SK-N-SH (cell line): ENCODE measurements around the gene ZFP57. TPM values are rescaled to one million over a fixed set of nuclear protein-coding genes. Genes with fewer than 3 reads are reported as not detected.

Source experiments
- CTCF ChIA-PET: fragments of 300-600, 350-600 bp; formaldehyde crosslinking; extraction: SDS; loops from one replicate; lab custom pipeline; 2021; lab: Yijun Ruan, JAX
- POLR2A ChIA-PET: fragments of 350-600 bp; sonication (Branson Sonifier 250); formaldehyde crosslinking; extraction: SDS; loops from one replicate; lab custom pipeline; 2020; ENCODE audit warnings: antibody characterized with exemption, inconsistent platforms; lab: Yijun Ruan, JAX
- DNase-seq: peaks from one replicate; pipeline ENCODE4 v3.0.0; 2012
- H2AFZ ChIP-seq: fragments of 200-600 bp; sonication (generic); 2 replicates; pipeline ENCODE4 v1.8.1; 2016; ENCODE audit warnings: antibody characterized with exemption, mild to moderate bottlenecking, low read depth
- H3F3A ChIP-seq: fragments of 200-600 bp; sonication (generic); replicated peaks from 2 replicates; pipeline ENCODE3; 2016; ENCODE audit warnings: antibody characterized with exemption, mild to moderate bottlenecking; ENCODE audit not compliant: insufficient read depth
- H3K27ac ChIP-seq, 2 experiments: fragments of 200-500 bp in 1 of 2; fragments of 200-600 bp in 1 of 2; sonication (Bioruptor generic) in 1 of 2; sonication (generic), shearing (Covaris generic) in 1 of 2; 2 replicates each; pipeline versions ENCODE4 v1.5.1 to v1.6.1; 2014 to 2016; ENCODE audit warnings: low read depth in 2 of 2, inconsistent platforms in 1 of 2, low read length in 1 of 2, mild to moderate bottlenecking in 1 of 2, mixed read lengths in 1 of 2
- H3K27me3 ChIP-seq: fragments of 200-600 bp; sonication (generic), shearing (Covaris generic); 2 replicates; pipeline ENCODE4 v1.6.1; 2016; ENCODE audit warnings: mixed run types; ENCODE audit not compliant: insufficient read depth
- H3K36me3 ChIP-seq, 2 experiments: fragments of 200-500 bp in 1 of 2; fragments of 200-600 bp in 1 of 2; sonication (Bioruptor generic) in 1 of 2; sonication (generic) in 1 of 2; replicated peaks in 1 of 2; 2 replicates each; pipeline versions ENCODE3 to v1.5.1; 2014 to 2016; ENCODE audit warnings: low read length in 1 of 2, mild to moderate bottlenecking in 1 of 2; ENCODE audit not compliant: insufficient read depth in 2 of 2, control insufficient read depth in 1 of 2
- H3K4me1 ChIP-seq, 2 experiments: fragments of 200-500 bp in 1 of 2; fragments of 200-600 bp in 1 of 2; sonication (Bioruptor generic) in 1 of 2; sonication (generic), shearing (Covaris generic) in 1 of 2; 2 replicates each; pipeline versions ENCODE4 v1.5.1 to v1.6.1; 2014 to 2016; ENCODE audit warnings: low read depth in 1 of 2, low read length in 1 of 2, mixed run types in 1 of 2; ENCODE audit not compliant: insufficient read depth in 2 of 2, control insufficient read depth in 1 of 2
- H3K4me2 ChIP-seq: fragments of 200-600 bp; sonication (generic), shearing (Covaris generic); 2 replicates; pipeline ENCODE4 v1.6.1; 2017; ENCODE audit warnings: mixed run types
- H3K4me3 ChIP-seq, 2 experiments: fragments of 200-500 bp in 1 of 2; fragments of 200-600 bp in 1 of 2; sonication (Bioruptor generic) in 1 of 2; sonication (generic), shearing (Covaris generic) in 1 of 2; 2 replicates each; pipeline versions ENCODE4 v1.5.1 to v1.8.1; 2014 to 2016; ENCODE audit warnings: low read depth in 2 of 2, inconsistent platforms in 1 of 2, low read length in 1 of 2, mild to moderate bottlenecking in 1 of 2, mixed read lengths in 1 of 2, moderate library complexity in 1 of 2
- H3K79me2 ChIP-seq: fragments of 200-600 bp; sonication (generic); 2 replicates; pipeline ENCODE4 v1.8.1; 2017; ENCODE audit warnings: mild to moderate bottlenecking; ENCODE audit not compliant: insufficient read depth
- H3K9ac ChIP-seq: fragments of 200-600 bp; sonication (generic); 2 replicates; pipeline ENCODE4 v1.6.1; 2017; ENCODE audit warnings: mixed run types
- H3K9me2 ChIP-seq: fragments of 200-600 bp; sonication (generic); 2 replicates; pipeline ENCODE4 v1.6.1; 2017; ENCODE audit warnings: mixed run types
- H3K9me3 ChIP-seq: fragments of 200-600 bp; sonication (generic); 2 replicates; pipeline ENCODE4 v1.6.1; 2017; ENCODE audit warnings: mixed run types, mild to moderate bottlenecking, moderate library complexity
- H4K20me1 ChIP-seq: fragments of 200-600 bp; sonication (generic); 2 replicates; pipeline ENCODE4 v1.6.1; 2017; ENCODE audit warnings: mild to moderate bottlenecking, mixed run types; ENCODE audit not compliant: insufficient read depth
- CHD2 ChIP-seq: fragments of 150-350 bp; IDR thresholded peaks from 2 replicates; pipeline ENCODE4 v1.6.1; 2018; ENCODE audit warnings: low read length; ENCODE audit not compliant: partially characterized antibody
- FOSL2 ChIP-seq: IDR thresholded peaks from 2 replicates; pipeline ENCODE4 v1.4.0; 2012; ENCODE audit warnings: low read depth, mild to moderate bottlenecking, moderate library complexity, borderline replicate concordance
- FOXJ3 ChIP-seq: sonication (generic); formaldehyde crosslinking; IDR thresholded peaks from 2 replicates; pipeline ENCODE4 v1.5.1; 2020; ENCODE audit warnings: mild to moderate bottlenecking, missing genetic modification reagents
- JUND ChIP-seq: IDR thresholded peaks from 2 replicates; pipeline ENCODE4 v1.4.0; 2012
- MEF2A ChIP-seq: IDR thresholded peaks from 2 replicates; pipeline ENCODE4 v1.4.0; 2012; ENCODE audit warnings: low read depth, borderline replicate concordance
- MXI1 ChIP-seq: IDR thresholded peaks from 2 replicates; pipeline ENCODE4 v1.6.1; 2012; ENCODE audit warnings: mild to moderate bottlenecking, low read depth, low read length, improper control_type of control experiment
- RCOR1 ChIP-seq: fragments of 150-350 bp; IDR thresholded peaks from 2 replicates; pipeline ENCODE4 v1.6.1; 2017; ENCODE audit warnings: antibody characterized with exemption, low read length
- RFX5 ChIP-seq: IDR thresholded peaks from 2 replicates; pipeline ENCODE4 v1.6.1; 2012; ENCODE audit warnings: mild to moderate bottlenecking, improper control_type of control experiment, low read length
- TCF12 ChIP-seq: IDR thresholded peaks from 2 replicates; pipeline ENCODE4 v1.4.0; 2012
- TEAD4 ChIP-seq: IDR thresholded peaks from 2 replicates; pipeline ENCODE4 v1.4.0; 2012; ENCODE audit warnings: mild to moderate bottlenecking, borderline replicate concordance; ENCODE audit not compliant: insufficient read depth
- YY1 ChIP-seq: IDR thresholded peaks from 2 replicates; pipeline ENCODE4 v1.4.0; 2012; ENCODE audit warnings: low read depth, mild to moderate bottlenecking
- WGBS: methylation state at CpG from one replicate; pipeline ENCODE4 v1.1.6; 2017; ENCODE audit warnings: low lambda C conversion rate; 5-methylcytosine and 5-hydroxymethylcytosine counted together
- polyA plus RNA-seq, 3 experiments: library from polyadenylated mRNA; depleted of rRNA; stranded (reverse); fragments of >200 nt; gene quantifications; 2 replicates each; pipeline ENCODE4 v1.2.3, GENCODE V29; 2012
- TF ChIP-seq, protein P1 (sequence below): fragments of 150-350 bp; IDR thresholded peaks from 2 replicates; pipeline ENCODE4 v1.6.1; 2016; ENCODE audit warnings: mild to moderate bottlenecking, low read depth, low read length
- TF ChIP-seq, protein P2 (sequence below): IDR thresholded peaks from 2 replicates; pipeline ENCODE4 v1.4.0; 2012; ENCODE audit warnings: low read depth, borderline replicate concordance
- TF ChIP-seq, protein P3 (sequence below): IDR thresholded peaks from 2 replicates; pipeline ENCODE4 v1.4.0; 2012; ENCODE audit warnings: low read depth, borderline replicate concordance
- TF ChIP-seq, protein P4 (sequence below): IDR thresholded peaks from 2 replicates; pipeline ENCODE4; 2012
- TF ChIP-seq, protein P5 (sequence below): fragments of 150-350 bp; IDR thresholded peaks from 2 replicates; pipeline ENCODE4 v1.6.1; 2017; ENCODE audit warnings: antibody characterized with exemption, low read length, low read depth, borderline replicate concordance

The ZFP57 gene
- polyA plus RNA-seq, 1 of the 3 experiments (the other 2 are of a cell fraction), result not detected

DNA sequence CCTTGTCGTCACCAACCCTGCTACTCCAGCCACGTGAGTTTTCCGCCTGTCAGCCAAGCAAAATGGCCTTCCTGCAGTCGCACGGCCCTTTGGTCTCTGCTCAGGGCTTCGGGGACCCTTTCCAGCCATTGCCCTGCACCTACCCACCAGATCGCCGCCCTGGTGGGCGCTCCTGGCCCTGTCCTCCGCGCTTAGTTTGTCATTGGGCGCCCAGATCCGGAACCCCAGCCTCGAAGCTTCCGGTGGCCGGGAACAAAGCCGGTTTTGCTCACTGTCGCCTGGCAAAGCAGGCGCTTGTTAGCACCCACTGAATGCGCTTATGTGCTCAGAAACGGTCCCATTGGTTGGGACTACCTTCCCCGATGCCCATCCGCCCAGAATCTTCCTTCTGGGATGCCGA, 536 bp downstream of the ZFP57 start:
- no peaks in the 10 kb centered on the region for H3K4me1 ChIP-seq
- peaks cover 4% of the 10 kb centered on the region for H3K27me3 ChIP-seq
- TF ChIP-seq TCF12 (no peak), FOSL2 (no peak), YY1 (no peak), MXI1 (no peak), TEAD4 (no peak), FOXJ3 (CRISPR knock-in tag) (no peak), MEF2A (no peak), RCOR1 (no peak), JUND (no peak), CHD2 (no peak), RFX5 (no peak)
- TF ChIP-seq, protein P1, sequence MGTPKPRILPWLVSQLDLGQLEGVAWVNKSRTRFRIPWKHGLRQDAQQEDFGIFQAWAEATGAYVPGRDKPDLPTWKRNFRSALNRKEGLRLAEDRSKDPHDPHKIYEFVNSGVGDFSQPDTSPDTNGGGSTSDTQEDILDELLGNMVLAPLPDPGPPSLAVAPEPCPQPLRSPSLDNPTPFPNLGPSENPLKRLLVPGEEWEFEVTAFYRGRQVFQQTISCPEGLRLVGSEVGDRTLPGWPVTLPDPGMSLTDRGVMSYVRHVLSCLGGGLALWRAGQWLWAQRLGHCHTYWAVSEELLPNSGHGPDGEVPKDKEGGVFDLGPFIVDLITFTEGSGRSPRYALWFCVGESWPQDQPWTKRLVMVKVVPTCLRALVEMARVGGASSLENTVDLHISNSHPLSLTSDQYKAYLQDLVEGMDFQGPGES, result no peak
- TF ChIP-seq, protein P2, sequence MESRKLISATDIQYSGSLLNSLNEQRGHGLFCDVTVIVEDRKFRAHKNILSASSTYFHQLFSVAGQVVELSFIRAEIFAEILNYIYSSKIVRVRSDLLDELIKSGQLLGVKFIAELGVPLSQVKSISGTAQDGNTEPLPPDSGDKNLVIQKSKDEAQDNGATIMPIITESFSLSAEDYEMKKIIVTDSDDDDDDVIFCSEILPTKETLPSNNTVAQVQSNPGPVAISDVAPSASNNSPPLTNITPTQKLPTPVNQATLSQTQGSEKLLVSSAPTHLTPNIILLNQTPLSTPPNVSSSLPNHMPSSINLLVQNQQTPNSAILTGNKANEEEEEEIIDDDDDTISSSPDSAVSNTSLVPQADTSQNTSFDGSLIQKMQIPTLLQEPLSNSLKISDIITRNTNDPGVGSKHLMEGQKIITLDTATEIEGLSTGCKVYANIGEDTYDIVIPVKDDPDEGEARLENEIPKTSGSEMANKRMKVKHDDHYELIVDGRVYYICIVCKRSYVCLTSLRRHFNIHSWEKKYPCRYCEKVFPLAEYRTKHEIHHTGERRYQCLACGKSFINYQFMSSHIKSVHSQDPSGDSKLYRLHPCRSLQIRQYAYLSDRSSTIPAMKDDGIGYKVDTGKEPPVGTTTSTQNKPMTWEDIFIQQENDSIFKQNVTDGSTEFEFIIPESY, result no peak
- TF ChIP-seq, protein P3, sequence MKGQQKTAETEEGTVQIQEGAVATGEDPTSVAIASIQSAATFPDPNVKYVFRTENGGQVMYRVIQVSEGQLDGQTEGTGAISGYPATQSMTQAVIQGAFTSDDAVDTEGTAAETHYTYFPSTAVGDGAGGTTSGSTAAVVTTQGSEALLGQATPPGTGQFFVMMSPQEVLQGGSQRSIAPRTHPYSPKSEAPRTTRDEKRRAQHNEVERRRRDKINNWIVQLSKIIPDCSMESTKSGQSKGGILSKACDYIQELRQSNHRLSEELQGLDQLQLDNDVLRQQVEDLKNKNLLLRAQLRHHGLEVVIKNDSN, result no peak
- TF ChIP-seq, protein P4, sequence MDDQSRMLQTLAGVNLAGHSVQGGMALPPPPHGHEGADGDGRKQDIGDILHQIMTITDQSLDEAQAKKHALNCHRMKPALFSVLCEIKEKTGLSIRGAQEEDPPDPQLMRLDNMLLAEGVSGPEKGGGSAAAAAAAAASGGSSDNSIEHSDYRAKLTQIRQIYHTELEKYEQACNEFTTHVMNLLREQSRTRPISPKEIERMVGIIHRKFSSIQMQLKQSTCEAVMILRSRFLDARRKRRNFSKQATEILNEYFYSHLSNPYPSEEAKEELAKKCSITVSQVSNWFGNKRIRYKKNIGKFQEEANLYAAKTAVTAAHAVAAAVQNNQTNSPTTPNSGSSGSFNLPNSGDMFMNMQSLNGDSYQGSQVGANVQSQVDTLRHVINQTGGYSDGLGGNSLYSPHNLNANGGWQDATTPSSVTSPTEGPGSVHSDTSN, result no peak
- TF ChIP-seq, protein P5, sequence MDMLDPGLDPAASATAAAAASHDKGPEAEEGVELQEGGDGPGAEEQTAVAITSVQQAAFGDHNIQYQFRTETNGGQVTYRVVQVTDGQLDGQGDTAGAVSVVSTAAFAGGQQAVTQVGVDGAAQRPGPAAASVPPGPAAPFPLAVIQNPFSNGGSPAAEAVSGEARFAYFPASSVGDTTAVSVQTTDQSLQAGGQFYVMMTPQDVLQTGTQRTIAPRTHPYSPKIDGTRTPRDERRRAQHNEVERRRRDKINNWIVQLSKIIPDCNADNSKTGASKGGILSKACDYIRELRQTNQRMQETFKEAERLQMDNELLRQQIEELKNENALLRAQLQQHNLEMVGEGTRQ, result no peak
- ChIA-PET CTCF (interaction anchor here (0.8 kb wide), 1 partner anchor 27 kb away, joined by 3 read pairs; no protein-coding TSS in a partner anchor), POLR2A (no interaction called here)
- H3K4me2 ChIP-seq, result no peak overlapping the region
- no peak overlapping the region for H3K27ac ChIP-seq
- no peaks in the 10 kb centered on the region for H3K9me3 ChIP-seq
- no peaks in the 10 kb centered on the region for H3F3A ChIP-seq
- H2AFZ ChIP-seq, result no peak overlapping the region
- no peaks in the 10 kb centered on the region for H3K79me2 ChIP-seq
- H4K20me1 ChIP-seq, result no peaks in the 10 kb centered on the region
- H3K9ac ChIP-seq, result no peak overlapping the region
- no peak overlapping the region for H3K4me3 ChIP-seq
- H3K36me3 ChIP-seq, result no peaks in the 10 kb centered on the region
- DNase-seq, result no peak
- 40% methylated on average over 24 of the region's 24 CpGs for WGBS
- no peaks in the 10 kb centered on the region for H3K9me2 ChIP-seq
